Subcutaneous adipose tissue (tissue), 4 donors: ENCODE measurements around the gene SLC47A1. TPM values are rescaled to one million over a fixed set of nuclear protein-coding genes. Genes with fewer than 3 reads are reported as not detected.

ENCODE experiments used
- CTCF ChIP-seq: fragments of 450-650 bp; IDR thresholded peaks from one replicate; pipeline ENCODE4 v1.5.1; 2016; ENCODE audit warnings: low read depth, mild to moderate bottlenecking, control low read depth, antibody characterized with exemption, moderate library complexity
- small RNA-seq: library from RNA; depleted of rRNA; stranded (forward); fragments of <200 nt; gene quantifications from one replicate; pipeline ENCODE3, GENCODE V24; 2016
- total RNA-seq, 4 donors: library from RNA; depleted of rRNA; stranded (reverse); fragments of >200 nt; gene quantifications; one replicate each; pipeline ENCODE4 v1.1.0, GENCODE V29; 2016

SLC47A1 gene
- total RNA-seq, 4 donors from 2014 or later: 1.3 to 9.2 (median 3.8) TPM

GRCh38 chr17:19614900-19615299 is 81.2 kb downstream of the SLC47A1 start:
- TF ChIP-seq CTCF: no peak

GRCh38 chr17:19618015-19618414 is 84.4 kb downstream of the SLC47A1 start:
- TF ChIP-seq CTCF: no peak

- no peak for TF ChIP-seq CTCF
Observed at GRCh38 chr17:19619705-19620325, 86.2 kb downstream of the SLC47A1 start.

- TF ChIP-seq CTCF: no peak
Observed at GRCh38 chr17:19621697-19622096, 88.0 kb downstream of the SLC47A1 start.

- TF ChIP-seq CTCF: no peak
Observed at GRCh38 chr17:19626079-19626478, 92.4 kb downstream of the SLC47A1 start.

Small RNAs within 50 kb of the gene (small RNA-seq; reads per million reads assigned to genes)
- gene AC025627.2 (not detected), gene NMTRQ-TTG12-1 (not detected)

Other genes with a start within 250 kb of the SLC47A1 start
- 10 to 100 TPM in 2 of 4 donors, 1 to 10 TPM in 2; 4.6 to 25.1 (median 10.5) TPM for gene B9D1, start 171.1 kb upstream of the SLC47A1 start, total RNA-seq
- 10 to 100 TPM; 11.4 to 24.3 (median 17.1) TPM for gene MAPK7, start 155.4 kb upstream of the SLC47A1 start, total RNA-seq
- 100 to 1,000 TPM in 2 of 4 donors, 10 to 100 TPM in 2; 14.3 to 185 (median 104) TPM for gene MFAP4, start 146.7 kb upstream of the SLC47A1 start, total RNA-seq
- gene RNF112, start 122.6 kb upstream of the SLC47A1 start, total RNA-seq: 1 to 10 TPM in 2 of 4 donors, under 1 TPM in 2; 0.68 to 7.5 (median 1.0) TPM
- 100 to 1,000 TPM; 117 to 177 (median 133) TPM for gene ALDH3A2, start 114.9 kb downstream of the SLC47A1 start, total RNA-seq
- gene SLC47A2, start 182.7 kb downstream of the SLC47A1 start, total RNA-seq: not detected
- gene ALDH3A1, start 214.4 kb downstream of the SLC47A1 start, total RNA-seq: 1 to 10 TPM in 3 of 4 donors, not detected in 1; 1.1 to 3.4 (median 2.4) TPM